K562 (cell line): ENCODE measurements around the gene ARF1. TPM values are rescaled to one million over a fixed set of nuclear protein-coding genes. Genes with fewer than 3 reads are reported as not detected.

Experiments used
- CBFB ChIP-seq: sonication (generic); formaldehyde crosslinking; IDR thresholded peaks from 2 replicates; pipeline ENCODE4 v1.4.0; 2020; ENCODE audit warnings: mild to moderate bottlenecking, missing genetic modification reagents
- CCNT2 ChIP-seq: IDR thresholded peaks from 2 replicates; pipeline ENCODE4 v1.6.1; 2011; ENCODE audit warnings: borderline replicate concordance, low read depth, mild to moderate bottlenecking, moderate library complexity, mixed read lengths, low read length; ENCODE audit not compliant: insufficient read length; ENCODE audit errors: extremely low read depth
- ELF2 ChIP-seq: fragments of 250-450 bp; sonication (Bioruptor Pico); IDR thresholded peaks from 2 replicates; pipeline ENCODE4 v1.5.0; 2021; ENCODE audit warnings: mild to moderate bottlenecking
- FOXA3 ChIP-seq, 2 experiments: fragments of 450-650 bp in 1 of 2; sonication (generic) in 1 of 2; formaldehyde crosslinking; IDR thresholded peaks in 1 of 2; conservative IDR thresholded peaks in 1 of 2; 2 replicates each; pipeline versions ENCODE4 v1.4.0 to v1.8.0; 2020 to 2022; ENCODE audit warnings: mild to moderate bottlenecking in 2 of 2, missing genetic modification reagents in 1 of 2
- KAT2B ChIP-seq: IDR thresholded peaks from one replicate; pipeline ENCODE4 v1.6.1; 2012; ENCODE audit warnings: low read depth, mild to moderate bottlenecking, control low read depth, inconsistent platforms, low read length, moderate library complexity
- POLR2AphosphoS5 ChIP-seq: IDR thresholded peaks from 2 replicates; pipeline ENCODE4 v1.6.1; 2011; ENCODE audit warnings: mild to moderate bottlenecking, low read depth, low read length, moderate library complexity; ENCODE audit not compliant: control insufficient read depth, insufficient read depth
- SAP30 ChIP-seq: fragments of 200-600 bp; sonication (generic); IDR thresholded peaks from 2 replicates; pipeline ENCODE4 v1.6.1; 2012; ENCODE audit warnings: borderline replicate concordance, low read depth, mild to moderate bottlenecking, moderate library complexity, low read length, control low read depth, inconsistent platforms; ENCODE audit not compliant: insufficient read depth, poor library complexity, severe bottlenecking
- TGIF2 ChIP-seq: sonication (generic); formaldehyde crosslinking; IDR thresholded peaks from 2 replicates; pipeline ENCODE4 v1.8.1; 2022; ENCODE audit warnings: mild to moderate bottlenecking, missing genetic modification reagents, moderate library complexity
- ZSCAN32 ChIP-seq: fragments of 450-650 bp; formaldehyde crosslinking; IDR thresholded peaks from 2 replicates; pipeline ENCODE4 v1.4.0; 2020; ENCODE audit warnings: mild to moderate bottlenecking, moderate library complexity
- polyA plus RNA-seq, 8 experiments: library from polyadenylated mRNA; depleted of rRNA in 4 of 8; stranded (reverse) in 5 of 8; unstranded in 3 of 8; fragments of >200 nt; fragmentation: Nextera tagmentation in 2 of 8; fragmentation: Illumina TruSeq in 1 of 8; extraction: Ambion mirVana in 2 of 8; extraction: Trizol in 1 of 8; gene quantifications; 2 replicates each; pipeline versions ENCODE4 v1.2.1 to v1.2.3, GENCODE V29; 2011 to 2014; ENCODE audit warnings: inconsistent platforms in 1 of 8, missing spikeins in 1 of 8
- total RNA-seq, 7 experiments: library from RNA; depleted of rRNA in 6 of 7; stranded (reverse); fragments of >200 nt in 6 of 7; fragmentation: Illumina TruSeq in 2 of 7; extraction: Trizol in 2 of 7; gene quantifications; 2 replicates each; pipeline versions ENCODE4 v1.2.1 to v1.2.3, GENCODE V29; 2011 to 2021; ENCODE audit warnings: low replicate concordance in 1 of 7
- TF ChIP-seq, protein P1 (sequence below): sonication (generic); formaldehyde crosslinking; IDR thresholded peaks from 2 replicates; pipeline ENCODE4 v1.9.0; 2022; ENCODE audit warnings: mild to moderate bottlenecking, missing genetic modification reagents
- TF ChIP-seq, protein P2 (sequence below), 2 experiments: fragments of 200-800 bp in 1 of 2; sonication (Bioruptor generic) in 1 of 2; sonication (generic) in 1 of 2; formaldehyde crosslinking in 1 of 2; IDR thresholded peaks in 1 of 2; conservative IDR thresholded peaks in 1 of 2; 2 replicates each; pipeline versions ENCODE4 v1.5.0 to v1.6.1; 2016 to 2020; ENCODE audit warnings: missing compliant biosample characterization in 1 of 2, missing genetic modification characterization in 1 of 2, missing genetic modification reagents in 1 of 2
- TF ChIP-seq, protein P3 (sequence below): conservative IDR thresholded peaks from 2 replicates; pipeline ENCODE4 v1.6.1; 2011; ENCODE audit warnings: low read depth, mild to moderate bottlenecking, low read length; ENCODE audit not compliant: control insufficient read depth
- TF ChIP-seq, protein P4 (sequence below): sonication (generic); formaldehyde crosslinking; IDR thresholded peaks from 2 replicates; pipeline ENCODE4 v1.8.0; 2022; ENCODE audit warnings: mild to moderate bottlenecking, missing genetic modification reagents
- TF ChIP-seq, protein P5 (sequence below), 2 experiments: fragments of 250-450 bp in 1 of 2; fragments of 450-650 bp in 1 of 2; sonication (Bioruptor Pico) in 1 of 2; IDR thresholded peaks; 2 replicates each; pipeline versions ENCODE4 v1.6.1 to v1.8.0; 2016 to 2021; ENCODE audit warnings: mild to moderate bottlenecking in 2 of 2, moderate library complexity in 2 of 2, missing compliant biosample characterization in 1 of 2, missing genetic modification characterization in 1 of 2

The ARF1 gene
- total and polyA plus RNA-seq, 9 of the 15 experiments (the other 6 are each of a cell fraction or from before 2014, with no cell fraction given) = 69.8 to 593 (median 325) TPM

DNA sequence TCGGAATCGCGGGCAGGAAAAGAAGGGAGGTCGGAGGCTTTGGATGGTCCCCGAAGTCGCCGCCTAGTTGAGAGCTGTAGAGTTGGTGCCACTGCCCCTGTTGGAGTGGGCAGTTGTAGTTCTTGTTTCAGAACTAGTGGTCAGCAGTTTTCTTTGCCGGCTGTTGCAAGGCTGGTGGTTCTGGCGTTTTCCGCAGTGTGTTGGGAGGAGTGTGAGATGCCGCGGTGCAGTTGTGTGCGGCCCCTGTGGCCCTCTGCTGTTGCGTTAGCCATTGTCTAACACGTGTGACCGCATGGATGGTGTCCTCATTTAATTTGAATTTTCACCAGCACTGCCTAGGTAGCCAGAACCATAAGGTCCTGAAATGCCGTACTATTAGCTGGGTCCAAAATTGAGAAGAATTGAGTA lies 1.4 kb downstream of the ARF1 start (continued):
- TF ChIP-seq, protein P1, sequence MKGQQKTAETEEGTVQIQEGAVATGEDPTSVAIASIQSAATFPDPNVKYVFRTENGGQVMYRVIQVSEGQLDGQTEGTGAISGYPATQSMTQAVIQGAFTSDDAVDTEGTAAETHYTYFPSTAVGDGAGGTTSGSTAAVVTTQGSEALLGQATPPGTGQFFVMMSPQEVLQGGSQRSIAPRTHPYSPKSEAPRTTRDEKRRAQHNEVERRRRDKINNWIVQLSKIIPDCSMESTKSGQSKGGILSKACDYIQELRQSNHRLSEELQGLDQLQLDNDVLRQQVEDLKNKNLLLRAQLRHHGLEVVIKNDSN = 0 out of 2 replicates have a peak, but pooled peaks have one; percentile 10
- no peak for TF ChIP-seq KAT2B
- TF ChIP-seq FOXA3 (CRISPR knock-in tag; conservative IDR thresholded peaks at IDR 0.05 in 1 of 2, IDR thresholded peaks at IDR 0.05 in 1 of 2) = 0 out of 4 replicates have a peak, but pooled peaks of 1 of the 2 experiments have one; percentile 17
- TF ChIP-seq CBFB (CRISPR knock-in tag) = no peak
- TF ChIP-seq POLR2AphosphoS5 = no peak
- no peak for TF ChIP-seq CCNT2
- TF ChIP-seq ELF2 = no peak
- TF ChIP-seq, protein P2, sequence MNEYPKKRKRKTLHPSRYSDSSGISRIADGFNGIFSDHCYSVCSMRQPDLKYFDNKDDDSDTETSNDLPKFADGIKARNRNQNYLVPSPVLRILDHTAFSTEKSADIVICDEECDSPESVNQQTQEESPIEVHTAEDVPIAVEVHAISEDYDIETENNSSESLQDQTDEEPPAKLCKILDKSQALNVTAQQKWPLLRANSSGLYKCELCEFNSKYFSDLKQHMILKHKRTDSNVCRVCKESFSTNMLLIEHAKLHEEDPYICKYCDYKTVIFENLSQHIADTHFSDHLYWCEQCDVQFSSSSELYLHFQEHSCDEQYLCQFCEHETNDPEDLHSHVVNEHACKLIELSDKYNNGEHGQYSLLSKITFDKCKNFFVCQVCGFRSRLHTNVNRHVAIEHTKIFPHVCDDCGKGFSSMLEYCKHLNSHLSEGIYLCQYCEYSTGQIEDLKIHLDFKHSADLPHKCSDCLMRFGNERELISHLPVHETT (CRISPR knock-in tag; conservative IDR thresholded peaks at IDR 0.05 in 1 of 2, IDR thresholded peaks at IDR 0.05 in 1 of 2) = no peak
- TF ChIP-seq, protein P3, sequence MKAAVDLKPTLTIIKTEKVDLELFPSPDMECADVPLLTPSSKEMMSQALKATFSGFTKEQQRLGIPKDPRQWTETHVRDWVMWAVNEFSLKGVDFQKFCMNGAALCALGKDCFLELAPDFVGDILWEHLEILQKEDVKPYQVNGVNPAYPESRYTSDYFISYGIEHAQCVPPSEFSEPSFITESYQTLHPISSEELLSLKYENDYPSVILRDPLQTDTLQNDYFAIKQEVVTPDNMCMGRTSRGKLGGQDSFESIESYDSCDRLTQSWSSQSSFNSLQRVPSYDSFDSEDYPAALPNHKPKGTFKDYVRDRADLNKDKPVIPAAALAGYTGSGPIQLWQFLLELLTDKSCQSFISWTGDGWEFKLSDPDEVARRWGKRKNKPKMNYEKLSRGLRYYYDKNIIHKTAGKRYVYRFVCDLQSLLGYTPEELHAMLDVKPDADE = 0 out of 2 replicates have a peak, but pooled peaks have one; percentile 40
- TF ChIP-seq ZSCAN32 (CRISPR knock-in tag) = no peak
- TF ChIP-seq, protein P4, sequence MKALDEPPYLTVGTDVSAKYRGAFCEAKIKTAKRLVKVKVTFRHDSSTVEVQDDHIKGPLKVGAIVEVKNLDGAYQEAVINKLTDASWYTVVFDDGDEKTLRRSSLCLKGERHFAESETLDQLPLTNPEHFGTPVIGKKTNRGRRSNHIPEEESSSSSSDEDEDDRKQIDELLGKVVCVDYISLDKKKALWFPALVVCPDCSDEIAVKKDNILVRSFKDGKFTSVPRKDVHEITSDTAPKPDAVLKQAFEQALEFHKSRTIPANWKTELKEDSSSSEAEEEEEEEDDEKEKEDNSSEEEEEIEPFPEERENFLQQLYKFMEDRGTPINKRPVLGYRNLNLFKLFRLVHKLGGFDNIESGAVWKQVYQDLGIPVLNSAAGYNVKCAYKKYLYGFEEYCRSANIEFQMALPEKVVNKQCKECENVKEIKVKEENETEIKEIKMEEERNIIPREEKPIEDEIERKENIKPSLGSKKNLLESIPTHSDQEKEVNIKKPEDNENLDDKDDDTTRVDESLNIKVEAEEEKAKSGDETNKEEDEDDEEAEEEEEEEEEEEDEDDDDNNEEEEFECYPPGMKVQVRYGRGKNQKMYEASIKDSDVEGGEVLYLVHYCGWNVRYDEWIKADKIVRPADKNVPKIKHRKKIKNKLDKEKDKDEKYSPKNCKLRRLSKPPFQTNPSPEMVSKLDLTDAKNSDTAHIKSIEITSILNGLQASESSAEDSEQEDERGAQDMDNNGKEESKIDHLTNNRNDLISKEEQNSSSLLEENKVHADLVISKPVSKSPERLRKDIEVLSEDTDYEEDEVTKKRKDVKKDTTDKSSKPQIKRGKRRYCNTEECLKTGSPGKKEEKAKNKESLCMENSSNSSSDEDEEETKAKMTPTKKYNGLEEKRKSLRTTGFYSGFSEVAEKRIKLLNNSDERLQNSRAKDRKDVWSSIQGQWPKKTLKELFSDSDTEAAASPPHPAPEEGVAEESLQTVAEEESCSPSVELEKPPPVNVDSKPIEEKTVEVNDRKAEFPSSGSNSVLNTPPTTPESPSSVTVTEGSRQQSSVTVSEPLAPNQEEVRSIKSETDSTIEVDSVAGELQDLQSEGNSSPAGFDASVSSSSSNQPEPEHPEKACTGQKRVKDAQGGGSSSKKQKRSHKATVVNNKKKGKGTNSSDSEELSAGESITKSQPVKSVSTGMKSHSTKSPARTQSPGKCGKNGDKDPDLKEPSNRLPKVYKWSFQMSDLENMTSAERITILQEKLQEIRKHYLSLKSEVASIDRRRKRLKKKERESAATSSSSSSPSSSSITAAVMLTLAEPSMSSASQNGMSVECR (CRISPR knock-in tag) = peak; percentile 19; the same call in 1 of the 2 replicates
- TF ChIP-seq TGIF2 = no peak
- TF ChIP-seq, protein P5, sequence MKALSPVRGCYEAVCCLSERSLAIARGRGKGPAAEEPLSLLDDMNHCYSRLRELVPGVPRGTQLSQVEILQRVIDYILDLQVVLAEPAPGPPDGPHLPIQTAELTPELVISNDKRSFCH (CRISPR knock-in tag; IDR thresholded peaks at IDR 0.05) = no peak
- TF ChIP-seq, protein P5 (tag; IDR thresholded peaks at IDR 0.05) = no peak
- peak; percentile 26 for TF ChIP-seq SAP30
